Activated CD8-positive, alpha-beta memory T cell treated with anti-CD3 and anti-CD28 coated beads for 36 hours (primary cell): ENCODE results near the gene ACVR1. TPM values are rescaled to one million over a fixed set of nuclear protein-coding genes. Genes with fewer than 3 reads are reported as not detected.
"Not testable (repeated sequence)": the region's sequence is repeated elsewhere in the genome, so short reads cannot be mapped to it uniquely, and the experiment has no call there.

ENCODE experiments used
- CTCF ChIA-PET: fragments of 350-600 bp; sonication (Branson Sonifier 250); formaldehyde crosslinking; loops from one replicate; lab custom pipeline; 2021; ENCODE audit warnings: antibody characterized with exemption; lab: Charles Lee
- POLR2A ChIA-PET: fragments of 350-600 bp; sonication (Branson Sonifier 250); formaldehyde crosslinking; loops from one replicate; lab custom pipeline; 2021; ENCODE audit warnings: antibody characterized with exemption; lab: Charles Lee
- total RNA-seq, 2 experiments: library from RNA; stranded (reverse); gene quantifications; one replicate each; pipeline ENCODE4 v1.2.3, GENCODE V29; 2021

ACVR1 gene
- total RNA-seq, 2 experiments from 2014 or later: 12.7 to 13.8 TPM

GRCh38 chr2:157839822-157840221, 36.3 kb downstream of the ACVR1 start:
- ChIA-PET POLR2A (no interaction called here), CTCF (no interaction called here)

- ChIA-PET POLR2A (no interaction called here), CTCF (no interaction called here)
Measured at GRCh38 chr2:157839162-157839801, 36.8 kb downstream of the ACVR1 start.

GRCh38 chr2:157838442-157839161, 37.5 kb downstream of the ACVR1 start:
- ChIA-PET POLR2A (no interaction called here), CTCF (no interaction called here)

- POLR2A ChIA-PET: interaction anchor here (0.9 kb wide), 1 partner anchor 10 kb away, joined by 3 read pairs; no protein-coding TSS in a partner anchor
- CTCF ChIA-PET: no interaction called here
Measured at GRCh38 chr2:157837851-157838441, 38.2 kb downstream of the ACVR1 start.

GRCh38 chr2:157836531-157836930, 39.6 kb downstream of the ACVR1 start:
- CTCF ChIA-PET: no interaction called here
- POLR2A ChIA-PET: no interaction called here

- CTCF ChIA-PET: no interaction called here
- POLR2A ChIA-PET: no interaction called here
Measured at GRCh38 chr2:157835425-157835824, 40.7 kb downstream of the ACVR1 start.

- POLR2A ChIA-PET: no interaction called here
- CTCF ChIA-PET: no interaction called here
Measured at GRCh38 chr2:157835006-157835405, 41.1 kb downstream of the ACVR1 start.

GRCh38 chr2:157833721-157834120, 42.4 kb downstream of the ACVR1 start:
- CTCF ChIA-PET: interaction anchor here (0.7 kb wide), 1 partner anchor 82 kb away, joined by 3 read pairs; no protein-coding TSS in a partner anchor
- POLR2A ChIA-PET: no interaction called here

- ChIA-PET POLR2A (no interaction called here), CTCF (no interaction called here)
Measured at GRCh38 chr2:157831573-157832315, 44.4 kb downstream of the ACVR1 start.

- ChIA-PET POLR2A (no interaction called here), CTCF (no interaction called here)
Measured at GRCh38 chr2:157830696-157831570, 45.2 kb downstream of the ACVR1 start.

- POLR2A ChIA-PET: no interaction called here
- CTCF ChIA-PET: no interaction called here
Measured at GRCh38 chr2:157830266-157830665, 45.9 kb downstream of the ACVR1 start.

GRCh38 chr2:157827377-157827776, 48.8 kb downstream of the ACVR1 start:
- CTCF ChIA-PET: no interaction called here

GRCh38 chr2:157826644-157827043, 49.5 kb downstream of the ACVR1 start:
- CTCF ChIA-PET, POLR2A ChIA-PET: not testable (repeated sequence)

More at GRCh38 chr2:157827377-157827776, 48.8 kb downstream of the ACVR1 start:
- POLR2A ChIA-PET: no interaction called here

- CTCF ChIA-PET: no interaction called here
- POLR2A ChIA-PET: no interaction called here
Measured at GRCh38 chr2:157825885-157826284, 50.2 kb downstream of the ACVR1 start.

GRCh38 chr2:157822993-157823392, 53.1 kb downstream of the ACVR1 start:
- ChIA-PET POLR2A (no interaction called here), CTCF (no interaction called here)

GRCh38 chr2:157822533-157822932, 53.6 kb downstream of the ACVR1 start:
- ChIA-PET CTCF (no interaction called here), POLR2A (no interaction called here)

GRCh38 chr2:157821519-157822131, 54.5 kb downstream of the ACVR1 start:
- POLR2A ChIA-PET: no interaction called here

GRCh38 chr2:157820193-157820592, 55.9 kb downstream of the ACVR1 start:
- POLR2A ChIA-PET: no interaction called here
- CTCF ChIA-PET: no interaction called here

More at GRCh38 chr2:157821519-157822131, 54.5 kb downstream of the ACVR1 start:
- CTCF ChIA-PET: no interaction called here

- CTCF ChIA-PET: no interaction called here
- POLR2A ChIA-PET: no interaction called here
Measured at GRCh38 chr2:157819761-157820160, 56.4 kb downstream of the ACVR1 start.
